Right lobe of liver (tissue), 4 donors: ENCODE measurements around the gene S1PR2.

ENCODE experiments used
- POLR2A ChIP-seq: fragments of 450-650 bp; IDR thresholded peaks from one replicate; pipeline ENCODE4 v1.6.1; 2017; ENCODE audit warnings: antibody characterized with exemption, mild to moderate bottlenecking
- TF ChIP-seq, protein P1 (sequence below), 4 donors: fragments of 200-600 bp in 3 of 4; fragments of 450-650 bp in 1 of 4; IDR thresholded peaks; one replicate each; pipeline versions ENCODE4 v1.5.1 to v1.8.0; 2016 to 2022; ENCODE audit warnings: antibody characterized with exemption in 4 of 4, mild to moderate bottlenecking in 2 of 4
- donor health status: DM: no; HTN: no; CAD: no.
- donor health status: DM: no; HTN: no; CAD: no.
- donor health status: DM: no; HTN: yes; CAD: no.

DNA sequence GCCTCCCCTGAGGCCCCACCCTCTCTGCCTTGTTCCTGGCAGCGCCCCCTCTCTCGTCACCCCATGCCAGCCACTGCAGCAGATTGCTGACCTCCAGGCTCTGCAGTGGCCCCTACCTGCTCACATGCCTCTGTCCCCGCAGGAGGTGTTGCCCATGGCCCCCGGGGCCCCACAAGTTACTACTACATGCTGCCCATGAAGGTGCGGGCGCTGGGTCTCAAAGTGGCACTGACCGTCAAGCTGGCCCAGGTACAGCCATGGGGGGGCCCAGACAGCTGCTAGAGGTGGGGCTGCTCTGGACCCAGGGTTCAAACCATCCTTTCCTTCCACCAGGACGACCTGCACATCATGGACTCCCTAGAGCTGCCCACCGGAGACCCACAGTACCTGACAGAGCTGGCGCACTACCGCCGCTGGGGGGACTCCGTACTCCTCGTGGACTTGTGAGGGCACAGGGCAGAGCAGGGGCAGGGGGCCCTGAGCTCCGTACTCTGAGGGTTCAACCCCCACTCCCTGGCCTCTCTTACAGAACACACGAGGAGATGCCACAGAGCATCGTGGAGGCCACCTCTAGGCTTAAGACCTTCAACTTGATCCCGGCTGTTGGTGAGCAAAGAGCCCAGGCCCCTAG, 27.1 kb upstream of the S1PR2 start:
- TF ChIP-seq, protein P1, sequence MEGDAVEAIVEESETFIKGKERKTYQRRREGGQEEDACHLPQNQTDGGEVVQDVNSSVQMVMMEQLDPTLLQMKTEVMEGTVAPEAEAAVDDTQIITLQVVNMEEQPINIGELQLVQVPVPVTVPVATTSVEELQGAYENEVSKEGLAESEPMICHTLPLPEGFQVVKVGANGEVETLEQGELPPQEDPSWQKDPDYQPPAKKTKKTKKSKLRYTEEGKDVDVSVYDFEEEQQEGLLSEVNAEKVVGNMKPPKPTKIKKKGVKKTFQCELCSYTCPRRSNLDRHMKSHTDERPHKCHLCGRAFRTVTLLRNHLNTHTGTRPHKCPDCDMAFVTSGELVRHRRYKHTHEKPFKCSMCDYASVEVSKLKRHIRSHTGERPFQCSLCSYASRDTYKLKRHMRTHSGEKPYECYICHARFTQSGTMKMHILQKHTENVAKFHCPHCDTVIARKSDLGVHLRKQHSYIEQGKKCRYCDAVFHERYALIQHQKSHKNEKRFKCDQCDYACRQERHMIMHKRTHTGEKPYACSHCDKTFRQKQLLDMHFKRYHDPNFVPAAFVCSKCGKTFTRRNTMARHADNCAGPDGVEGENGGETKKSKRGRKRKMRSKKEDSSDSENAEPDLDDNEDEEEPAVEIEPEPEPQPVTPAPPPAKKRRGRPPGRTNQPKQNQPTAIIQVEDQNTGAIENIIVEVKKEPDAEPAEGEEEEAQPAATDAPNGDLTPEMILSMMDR (IDR thresholded peaks at IDR 0.05): no peak
- no peak for TF ChIP-seq POLR2A
